Motor neuron (in vitro differentiated cells): ENCODE results near the gene MPI. TPM values are rescaled to one million over a fixed set of nuclear protein-coding genes. Genes with fewer than 3 reads are reported as not detected.
A peak's percentile ranks its signal among the peaks of the same experiment; 100 is the strongest.
"Not testable (repeated sequence)": the region's sequence is repeated elsewhere in the genome, so short reads cannot be mapped to it uniquely, and the experiment has no call there.

ENCODE experiments used
- ATAC-seq, 8 experiments: fragments of 200-7000 bp; cut with Tn5 transposase; replicated peaks in 6 of 8; 2 replicates each; pipeline ENCODE4 v1.8.0; 2021; ENCODE audit warnings: mild to moderate bottlenecking in 8 of 8, moderate library complexity in 8 of 8
- H3K27ac ChIP-seq, 2 donors: fragments of 250-450 bp; sonication (Bioruptor Pico); 2 replicates each; pipeline ENCODE4 v1.9.0; 2021; ENCODE audit warnings: antibody characterized with exemption in 2 of 2, mild to moderate bottlenecking in 2 of 2, moderate library complexity in 1 of 2
- H3K4me1 ChIP-seq, 2 donors: fragments of 250-450 bp; sonication (Bioruptor Pico); replicated peaks in 1 of 2; 2 replicates each; pipeline ENCODE4 v1.6.1; 2021; ENCODE audit warnings: antibody characterized with exemption in 2 of 2, mild to moderate bottlenecking in 2 of 2, moderate library complexity in 1 of 2
- H3K4me3 ChIP-seq, 5 donors: fragments of 250-450 bp; sonication (Bioruptor Pico); 2 replicates each; pipeline ENCODE4 v1.9.0; 2021; ENCODE audit warnings: antibody characterized with exemption in 5 of 5, mild to moderate bottlenecking in 5 of 5, moderate library complexity in 4 of 5
- WGBS, 10 experiments: fragments of 450-650 bp; shearing (Covaris generic); methylation state at CpG; one replicate each; pipeline ENCODE4 v1.0.0; 2022; 5-methylcytosine and 5-hydroxymethylcytosine counted together
- in situ Hi-C, 9 experiments: fragments of 400-800 bp; cut with MboI; loops; one replicate each; pipeline ENCODE4 v1.15.0; 2021; ENCODE audit warnings: low sequenced_read_pairs in 9 of 9, low pct_unique_long_range_greater_than_20kb in 2 of 9; ENCODE audit not compliant: unreplicated experiment in 9 of 9
- total RNA-seq, 8 experiments: library from RNA; unstranded; fragments of 300-600 nt; gene quantifications; 2 replicates each; pipeline versions ENCODE4 v1.2.3 to v1.2.4, GENCODE V29; 2022

MPI gene
- total RNA-seq, 8 experiments from 2014 or later = 43.0 to 70.9 (median 54.5) TPM

GRCh38 chr15:74928771-74929198 lies 38.9 kb downstream of the MPI start:
- Histone ChIP-seq H3K4me1 (no peaks in the 10 kb centered on the region), H3K4me3 (no peak overlapping the region), H3K27ac (no peak overlapping the region)
- 88 to 100% (median 99%) methylated on average over 1 to 5 of the region's 5 CpGs; no CpG with 5 or more reads in 2 of the 10 experiments for WGBS, 10 experiments
- in situ Hi-C loops = loop anchor here in 4 of 9 experiments (25.0 kb wide), 3 partner anchors 166 to 541 kb away; no protein-coding TSS in a partner anchor
- no peak for ATAC-seq

GRCh38 chr15:74933573-74933972 lies 43.7 kb downstream of the MPI start:
- 63 to 100% (median 100%) methylated on average over 1 to 2 of the region's 2 CpGs; no CpG with 5 or more reads in 3 of the 10 experiments for WGBS, 10 experiments
- in situ Hi-C loops = loop anchor here in 4 of 9 experiments (25.0 kb wide), 3 partner anchors 171 to 546 kb away; no protein-coding TSS in a partner anchor
- peaks cover 13 to 16% of the 10 kb centered on the region in 2 donors for H3K4me1 ChIP-seq
- no peak for ATAC-seq
- H3K4me3 ChIP-seq = no peak overlapping the region
- no peak overlapping the region for H3K27ac ChIP-seq

GRCh38 chr15:74935193-74935592 lies 45.4 kb downstream of the MPI start:
- not testable (repeated sequence) for ATAC-seq, H3K27ac ChIP-seq, H3K4me3 ChIP-seq
- peaks cover 13 to 16% of the 10 kb centered on the region in 2 donors for H3K4me1 ChIP-seq
- in situ Hi-C loops = loop anchor here in 4 of 9 experiments (25.0 kb wide), 3 partner anchors 173 to 548 kb away; no protein-coding TSS in a partner anchor
- 60 to 100% (median 100%) methylated on average over 1 to 3 of the region's 3 CpGs; no CpG with 5 or more reads in 3 of the 10 experiments for WGBS, 10 experiments

GRCh38 chr15:74937272-74937589 lies 47.4 kb downstream of the MPI start:
- peak overlapping the region; percentile 58 to 93 (median 83) for H3K4me3 ChIP-seq
- H3K4me1 ChIP-seq = peaks cover 13 to 16% of the 10 kb centered on the region in 2 donors
- in situ Hi-C loops = loop anchor here in 4 of 9 experiments (25.0 kb wide), 3 partner anchors 175 to 550 kb away; no protein-coding TSS in a partner anchor
- 0 to 2% (median 0%) methylated on average over 3 to 14 of the region's 18 CpGs; no CpG with 5 or more reads in 4 of the 10 experiments for WGBS, 10 experiments
- no peak for ATAC-seq
- peak overlapping the region; percentile 87 to 91 for H3K27ac ChIP-seq

- Histone ChIP-seq H3K27ac (peak within 1 kb of the TSS; percentile 87 to 91), H3K4me1 (peaks cover 13 to 16% of the 10 kb centered on the region in 2 donors), H3K4me3 (peak within 1 kb of the TSS; percentile 58 to 93 (median 83))
- in situ Hi-C loops = loop anchor here in 4 of 9 experiments (25.0 kb wide), 3 partner anchors 175 to 550 kb away; no protein-coding TSS in a partner anchor
- WGBS, 10 experiments = 0% methylated on average over 1 to 3 of the region's 85 CpGs; no CpG with 5 or more reads in 8 of the 10 experiments
- ATAC-seq = peak; percentile 96 to 98 (median 97)
Measured at GRCh38 chr15:74937590-74938371, 47.9 kb downstream of the MPI start, which contains the start of gene COX5A. Gene COX5A, minus strand, starts transcription at chr15:74938073. Its CDS starts 59 bp downstream, at chr15:74938014.

- peak; percentile 56 to 92 (median 72) for ATAC-seq
- in situ Hi-C loops = loop anchor here in 2 of 9 experiments (10.0 to 25.0 kb wide), 2 partner anchors 175 to 313 kb away; no protein-coding TSS in a partner anchor
- 0 to 100% (median 20%) methylated on average over 1 to 4 of the region's 7 CpGs; no CpG with 5 or more reads in 2 of the 10 experiments for WGBS, 10 experiments
- Histone ChIP-seq H3K27ac (no peak overlapping the region), H3K4me1 (peaks cover 14 to 18% of the 10 kb centered on the region in 2 donors), H3K4me3 (no peak overlapping the region)
Measured at GRCh38 chr15:74950078-74950908, 60.5 kb downstream of the MPI start.

GRCh38 chr15:74951006-74951405 lies 61.2 kb downstream of the MPI start:
- ATAC-seq = no peak
- no peak overlapping the region for H3K4me3 ChIP-seq
- H3K4me1 ChIP-seq = peaks cover 18 to 22% of the 10 kb centered on the region in 2 donors
- WGBS, 10 experiments = 80% methylated on average over 1 to 3 of the region's 3 CpGs; no CpG with 5 or more reads in 7 of the 10 experiments
- no peak overlapping the region for H3K27ac ChIP-seq
- in situ Hi-C loops = loop anchor here in 2 of 9 experiments (10.0 to 25.0 kb wide), 2 partner anchors 176 to 314 kb away; no protein-coding TSS in a partner anchor

Other genes starting within 250 kb of the MPI start
- 10 to 100 TPM in 7 of 8 experiments, 1 to 10 TPM in 1; 8.8 to 47.1 (median 29.1) TPM for gene EDC3, start 194.0 kb upstream of the MPI start, total RNA-seq
- gene CYP1A1, start 164.5 kb upstream of the MPI start, total RNA-seq = 1 to 10 TPM in 2 of 8 experiments, under 1 TPM in 5, not detected in 1; 0.21 to 3.8 (median 0.73) TPM
- under 1 TPM in 4 of 8 experiments, not detected in 4; 0.13 to 0.47 (median 0.14) TPM for gene CYP1A2, start 141.2 kb upstream of the MPI start, total RNA-seq
- 100 to 1,000 TPM in 2 of 8 experiments, 10 to 100 TPM in 6; 15.6 to 155 (median 27.0) TPM for gene CSK, start 108.0 kb upstream of the MPI start, total RNA-seq
- gene LMAN1L, start 77.2 kb upstream of the MPI start, total RNA-seq = 1 to 10 TPM in 2 of 8 experiments, under 1 TPM in 5, not detected in 1; 0.08 to 1.8 (median 0.32) TPM
- under 1 TPM in 7 of 8 experiments, not detected in 1; 0.11 to 0.66 (median 0.32) TPM for gene CPLX3, start 63.4 kb upstream of the MPI start, total RNA-seq
- 10 to 100 TPM; 19.8 to 37.2 (median 28.6) TPM for gene ULK3, start 46.9 kb upstream of the MPI start, total RNA-seq
- gene SCAMP2, start 16.7 kb upstream of the MPI start, total RNA-seq = 10 to 100 TPM; 12.3 to 49.9 (median 24.0) TPM
- gene FAM219B, start 16.8 kb downstream of the MPI start, total RNA-seq = 10 to 100 TPM; 22.2 to 62.1 (median 46.6) TPM
- gene COX5A, start 48.0 kb downstream of the MPI start, total RNA-seq = 100 to 1,000 TPM; 108 to 262 (median 203) TPM
- gene RPP25, start 66.7 kb downstream of the MPI start, total RNA-seq = 10 to 100 TPM in 4 of 8 experiments, 1 to 10 TPM in 4; 3.2 to 13.9 (median 9.5) TPM
- gene SCAMP5, start 105.5 kb downstream of the MPI start, total RNA-seq = 10 to 100 TPM in 5 of 8 experiments, 1 to 10 TPM in 3; 3.6 to 62.7 (median 51.5) TPM
- gene PPCDC, start 133.5 kb downstream of the MPI start, total RNA-seq = 10 to 100 TPM in 4 of 8 experiments, 1 to 10 TPM in 4; 4.7 to 16.1 (median 9.9) TPM